Posterior vena cava (tissue), 2 donors: Measurements from ENCODE around the gene SS18L1. TPM values are rescaled to one million over a fixed set of nuclear protein-coding genes. Genes with fewer than 3 reads are reported as not detected.
"Not testable (repeated sequence)": the region's sequence is repeated elsewhere in the genome, so short reads cannot be mapped to it uniquely, and the experiment has no call there.

ENCODE experiments used
- DNase-seq: peaks from one replicate; pipeline ENCODE4 v3.0.0-alpha.2; 2020; ENCODE audit warnings: low spot score
- intact Hi-C, 2 donors: fragments of 100-400 bp; cut with DNase I; formaldehyde crosslinking; loops; one replicate each; pipeline versions ENCODE4 v1.14.1 to v1.14.2; 2022 to 2023
- total RNA-seq, 2 donors: library from RNA; stranded (reverse); fragmentation: NEBNext Ultra II Directional; extraction: Animal tissue kit (Norgen Biotek cat#: 25700); gene quantifications; one replicate each; pipeline ENCODE4 v1.2.1, GENCODE V29; 2021
- donor health status: DM: yes; HTN: yes; CAD: no.
- donor health status: DM: yes; HTN: yes; CAD: no.

SS18L1 gene
- total RNA-seq, 2 donors from 2014 or later = 9.7 to 10.3 TPM

GRCh38 chr20:62148383-62148782 is 4.8 kb downstream of the SS18L1 start:
- DNase-seq, intact Hi-C loops: not testable (repeated sequence)

- intact Hi-C loops = no loop called here
- DNase-seq = no peak
Measured at GRCh38 chr20:62148908-62149314, 5.3 kb downstream of the SS18L1 start.

GRCh38 chr20:62149532-62150309 is 6.2 kb downstream of the SS18L1 start:
- intact Hi-C loops = no loop called here
- no peak for DNase-seq

GRCh38 chr20:62150310-62150575 is 6.7 kb downstream of the SS18L1 start:
- no peak for DNase-seq
- intact Hi-C loops = no loop called here

- DNase-seq = no peak
- intact Hi-C loops = no loop called here
Measured at GRCh38 chr20:62151225-62151624, 7.7 kb downstream of the SS18L1 start.

GRCh38 chr20:62151835-62152364 is 8.3 kb downstream of the SS18L1 start:
- intact Hi-C loops = no loop called here
- no peak for DNase-seq

GRCh38 chr20:62155428-62156253 is 12.1 kb downstream of the SS18L1 start:
- intact Hi-C loops = no loop called here
- no peak for DNase-seq

- DNase-seq = no peak
- intact Hi-C loops = no loop called here
Measured at GRCh38 chr20:62156254-62156556, 12.6 kb downstream of the SS18L1 start.

GRCh38 chr20:62156592-62157386 is 13.2 kb downstream of the SS18L1 start:
- intact Hi-C loops = no loop called here
- DNase-seq = no peak

- intact Hi-C loops = no loop called here
- no peak for DNase-seq
Measured at GRCh38 chr20:62157387-62158087, 14.0 kb downstream of the SS18L1 start.

- intact Hi-C loops = no loop called here
Measured at GRCh38 chr20:62158088-62158400, 14.5 kb downstream of the SS18L1 start.

GRCh38 chr20:62158541-62158940 is 15.0 kb downstream of the SS18L1 start:
- intact Hi-C loops = no loop called here
- DNase-seq = no peak

More at GRCh38 chr20:62158088-62158400, 14.5 kb downstream of the SS18L1 start:
- no peak for DNase-seq

- DNase-seq = no peak
- intact Hi-C loops = no loop called here
Measured at GRCh38 chr20:62159052-62159451, 15.5 kb downstream of the SS18L1 start.

- intact Hi-C loops = no loop called here
- DNase-seq = no peak
Measured at GRCh38 chr20:62159839-62160238, 16.3 kb downstream of the SS18L1 start.

GRCh38 chr20:62160253-62160652 is 16.7 kb downstream of the SS18L1 start:
- DNase-seq = no peak
- intact Hi-C loops = no loop called here

GRCh38 chr20:62160876-62161275 is 17.3 kb downstream of the SS18L1 start:
- DNase-seq = no peak
- intact Hi-C loops = no loop called here

- intact Hi-C loops = no loop called here
- DNase-seq = no peak
Measured at GRCh38 chr20:62161347-62161746, 17.8 kb downstream of the SS18L1 start.

GRCh38 chr20:62162765-62163484 is 19.4 kb downstream of the SS18L1 start:
- intact Hi-C loops = no loop called here
- no peak for DNase-seq

- DNase-seq = no peak
- intact Hi-C loops = no loop called here
Measured at GRCh38 chr20:62163485-62163865, 19.9 kb downstream of the SS18L1 start.
